GM12878 (cell line): Measurements from ENCODE around the gene FSTL4. TPM values are rescaled to one million over a fixed set of nuclear protein-coding genes. Genes with fewer than 3 reads are reported as not detected.

Source experiments
- ATAC-seq: fragments of 200-7000 bp; cut with Tn5 transposase; 3 replicates; pipeline ENCODE4 v1.9.1; 2020; ENCODE audit warnings: mild to moderate bottlenecking, moderate library complexity
- BruUV-seq: library from RNA; stranded (reverse); fragments of 400-500 nt; replicated peaks from 2 replicates; lab custom pipeline; 2021; lab: Mats Ljungman, UMichigan
- CTCF ChIA-PET: fragments of 300-600 bp; sonication (Branson Sonifier 250); formaldehyde crosslinking; extraction: SDS; loops from one replicate; lab custom pipeline; 2021; ENCODE audit warnings: inconsistent platforms; lab: Yijun Ruan, JAX
- POLR2A ChIA-PET: fragments of 350-600 bp; formaldehyde crosslinking; extraction: SDS; loops from one replicate; lab custom pipeline; 2021; ENCODE audit warnings: inconsistent platforms; lab: Charles Lee
- RAD21 ChIA-PET: fragments of 300-600 bp; sonication (Branson Sonifier 250); formaldehyde crosslinking; loops from one replicate; lab custom pipeline; 2023; ENCODE audit warnings: antibody characterized with exemption; ENCODE audit not compliant: unreplicated experiment; lab: Charles Lee
- SMC1A ChIA-PET: fragments of 300-600 bp; sonication (Branson Sonifier 250); formaldehyde crosslinking; loops from one replicate; lab custom pipeline; 2023; ENCODE audit not compliant: unreplicated experiment, uncharacterized antibody; lab: Charles Lee
- DNase-seq: peaks from one replicate; pipeline ENCODE4 v3.0.0-alpha.2; 2011; ENCODE audit warnings: low read depth, low spot score
- FAIRE-seq: peaks from 3 replicates; lab custom pipeline; 2011; peaks lifted over from hg19 to GRCh38; lab: Jason Lieb, UNC
- H2AFZ ChIP-seq: 2 replicates; pipeline ENCODE4 v1.6.0; 2011; ENCODE audit warnings: low read depth, low read length, control low read depth; ENCODE audit not compliant: control insufficient read depth
- H3K27ac ChIP-seq: 2 replicates; pipeline ENCODE4 v1.5.1; 2011; ENCODE audit warnings: control low read depth; ENCODE audit not compliant: control insufficient read depth, insufficient read depth
- H3K27me3 ChIP-seq, 2 experiments: replicated peaks in 1 of 2; 2 replicates each; pipeline versions ENCODE4 v1.6.0 to v1.6.1; 2011; ENCODE audit warnings: low read length in 1 of 2; ENCODE audit not compliant: control insufficient read depth in 2 of 2, insufficient read depth in 2 of 2
- H3K36me3 ChIP-seq, 2 experiments: 2 replicates each; pipeline ENCODE4 v1.5.1; 2011; ENCODE audit warnings: low read length in 1 of 2; ENCODE audit not compliant: control insufficient read depth in 2 of 2, insufficient read depth in 2 of 2
- H3K4me1 ChIP-seq: 2 replicates; pipeline ENCODE4 v1.6.1; 2011; ENCODE audit warnings: mild to moderate bottlenecking, low read length, moderate library complexity, mixed read lengths; ENCODE audit not compliant: control insufficient read depth, insufficient read depth
- H3K4me2 ChIP-seq: 2 replicates; pipeline ENCODE4 v1.6.0; 2011; ENCODE audit warnings: control low read depth; ENCODE audit not compliant: control insufficient read depth, insufficient read depth
- H3K4me3 ChIP-seq: fragments of 200-600 bp; sonication (generic); 2 replicates; pipeline ENCODE4 v1.5.1; 2016
- H3K79me2 ChIP-seq: 2 replicates; pipeline ENCODE4 v1.6.0; 2011; ENCODE audit warnings: low read length; ENCODE audit not compliant: control insufficient read depth, insufficient read depth
- H3K9ac ChIP-seq: 2 replicates; pipeline ENCODE4 v1.8.0; 2011; ENCODE audit warnings: low read length, control low read depth, mixed read lengths; ENCODE audit not compliant: control insufficient read depth, insufficient read depth
- H3K9me3 ChIP-seq: replicated peaks from 3 replicates; pipeline ENCODE4 v1.5.1; 2011; ENCODE audit warnings: mild to moderate bottlenecking, low read length; ENCODE audit not compliant: control insufficient read depth, insufficient read depth
- H4K20me1 ChIP-seq: 2 replicates; pipeline ENCODE4 v1.6.0; 2011; ENCODE audit not compliant: control insufficient read depth, insufficient read depth
- BCLAF1 ChIP-seq: fragments of 450-650 bp; IDR thresholded peaks from 2 replicates; pipeline ENCODE4 v1.6.1; 2017; ENCODE audit warnings: antibody characterized with exemption, mild to moderate bottlenecking, moderate library complexity
- NFYB ChIP-seq: IDR thresholded peaks from 2 replicates; pipeline ENCODE4 v1.6.1; 2011; ENCODE audit warnings: low read depth, mild to moderate bottlenecking, low read length, improper control_type of control experiment, moderate library complexity; ENCODE audit not compliant: insufficient read depth
- ZBTB11 ChIP-seq: fragments of 450-650 bp; formaldehyde crosslinking; IDR thresholded peaks from 2 replicates; pipeline ENCODE4 v1.5.0; 2022; ENCODE audit warnings: mild to moderate bottlenecking, missing genetic modification characterization
- ZBTB33 ChIP-seq: fragments of 450-650 bp; IDR thresholded peaks from 2 replicates; pipeline ENCODE4 v1.6.1; 2017; ENCODE audit warnings: mild to moderate bottlenecking
- ZNF217 ChIP-seq: fragments of 450-650 bp; IDR thresholded peaks from 2 replicates; pipeline ENCODE4 v1.6.1; 2017; ENCODE audit warnings: antibody characterized with exemption, mild to moderate bottlenecking
- WGBS: methylation state at CpG from one replicate; pipeline ENCODE4 v1.1.6; 2016; ENCODE audit warnings: low lambda C conversion rate; ENCODE audit not compliant: insufficient replicate concordance, insufficient coverage; ENCODE audit errors: missing lambda C conversion rate; 5-methylcytosine and 5-hydroxymethylcytosine counted together
- in situ Hi-C: fragments of 300-500 bp; cut with MboI; formaldehyde crosslinking; loops from 9 replicates; pipeline ENCODE4 v1.14.3; 2018; ENCODE audit warnings: mixed read lengths
- intact Hi-C: fragments of 100-400 bp; cut with micrococcal nuclease; formaldehyde crosslinking; loops from one replicate; pipeline ENCODE4 v1.14.2; 2022; ENCODE audit not compliant: unreplicated experiment
- polyA plus RNA-seq, 11 experiments: library from polyadenylated mRNA; depleted of rRNA in 4 of 11; unstranded in 6 of 11; stranded (reverse) in 5 of 11; fragments of >200 nt; fragmentation: Nextera tagmentation in 4 of 11; fragmentation: Illumina TruSeq in 1 of 11; extraction: Ambion mirVana in 4 of 11; extraction: Trizol in 1 of 11; gene quantifications; 1 replicate in 1 of 11; 2 replicates in 10 of 11; pipeline versions ENCODE4 v1.2.1 to v1.2.3, GENCODE V29; 2011 to 2016; ENCODE audit warnings: inconsistent platforms in 2 of 11, missing spikeins in 2 of 11, low read depth in 1 of 11
- total RNA-seq, 4 experiments: library from RNA; depleted of rRNA in 3 of 4; stranded (reverse); fragments of >200 nt in 3 of 4; fragmentation: Illumina TruSeq in 1 of 4; extraction: Trizol in 1 of 4; gene quantifications; 2 replicates each; pipeline versions ENCODE4 v1.2.1 to v1.2.3, GENCODE V29; 2013 to 2021

Gene FSTL4
- total and polyA plus RNA-seq, 10 of the 15 experiments (the other 5 are each of a cell fraction or from before 2014, with no cell fraction given), result 0.01 to 0.79 (median 0.21) TPM; not detected in 6

- Histone ChIP-seq H4K20me1 (no peaks in the 10 kb centered on the region), H3K36me3 (no peaks in the 10 kb centered on the region), H3K4me2 (no peak overlapping the region), H3K4me1 (no peaks in the 10 kb centered on the region; the same call in 1 of the 2 replicates), H3K79me2 (no peaks in the 10 kb centered on the region), H3K27ac (no peak overlapping the region), H3K9me3 (no peaks in the 10 kb centered on the region), H3K4me3 (no peak overlapping the region), H3K27me3 (peaks cover 6 to 18% of the 10 kb centered on the region in 2 experiments), H2AFZ (no peak overlapping the region), H3K9ac (no peak overlapping the region)
- DNase-seq, result no peak
- intact Hi-C loops (no loop called here), in situ Hi-C loops (no loop called here)
- ChIA-PET SMC1A (interaction anchor here (1.0 kb wide), 1 partner anchor 40 kb away, joined by 3 read pairs; no protein-coding TSS in a partner anchor), CTCF (no interaction called here), POLR2A (interaction anchor here (0.6 kb wide), 1 partner anchor 618 kb away, joined by 4 read pairs; no protein-coding TSS in a partner anchor), RAD21 (no interaction called here)
- no peak for TF ChIP-seq ZBTB33
- TF ChIP-seq ZBTB11 (CRISPR knock-in tag), result no peak
- TF ChIP-seq ZNF217, result no peak
- no peak for TF ChIP-seq BCLAF1
- no peak for TF ChIP-seq NFYB
- no peak for ATAC-seq
- no TSS peak for BruUV-seq
- FAIRE-seq, result no peak
- 81% methylated on average over 2 of the region's 2 CpGs for WGBS
Measured at GRCh38 chr5:133606835-133607234, 5.5 kb downstream of the FSTL4 start.
